ENCODE results near the gene SGCD.

Gene SGCD

DNA sequence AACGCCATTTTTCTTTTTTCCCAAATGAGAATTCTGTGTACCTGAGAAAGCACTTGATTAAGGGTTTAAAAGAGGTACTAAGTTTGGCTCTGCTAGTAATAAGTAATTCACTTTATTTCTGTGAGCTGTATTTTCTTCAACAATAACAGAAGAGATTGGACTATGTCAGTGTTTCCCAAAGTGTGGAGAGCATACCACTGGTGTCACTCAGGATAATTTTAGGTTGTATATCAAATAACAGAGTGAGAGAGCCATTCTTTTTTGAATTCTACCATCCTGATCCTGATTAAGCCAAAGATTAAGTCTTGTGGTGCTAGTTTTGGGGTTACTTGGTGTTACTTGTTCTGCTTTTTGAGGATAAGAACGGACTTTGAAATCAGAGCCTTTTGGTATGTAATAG, 380.8 kb downstream of the SGCD start:
- Histone ChIP-seq H3K36me3 (no peaks in the 10 kb centered on the region), H3K9me3 (no peaks in the 10 kb centered on the region), H3K4me1 (ENCODE audit: control insufficient read depth in 1 of 2, insufficient read depth in 1 of 2, low read depth in 1 of 2, low read length in 1 of 2) (no peaks in the 10 kb centered on the region), H3K4me3 (ENCODE audit: low read depth in 1 of 2, low read length in 1 of 2) (no peak overlapping the region), H3K27me3 (no peaks in the 10 kb centered on the region), H3K27ac (no peak overlapping the region)
- TF ChIP-seq, protein P1, sequence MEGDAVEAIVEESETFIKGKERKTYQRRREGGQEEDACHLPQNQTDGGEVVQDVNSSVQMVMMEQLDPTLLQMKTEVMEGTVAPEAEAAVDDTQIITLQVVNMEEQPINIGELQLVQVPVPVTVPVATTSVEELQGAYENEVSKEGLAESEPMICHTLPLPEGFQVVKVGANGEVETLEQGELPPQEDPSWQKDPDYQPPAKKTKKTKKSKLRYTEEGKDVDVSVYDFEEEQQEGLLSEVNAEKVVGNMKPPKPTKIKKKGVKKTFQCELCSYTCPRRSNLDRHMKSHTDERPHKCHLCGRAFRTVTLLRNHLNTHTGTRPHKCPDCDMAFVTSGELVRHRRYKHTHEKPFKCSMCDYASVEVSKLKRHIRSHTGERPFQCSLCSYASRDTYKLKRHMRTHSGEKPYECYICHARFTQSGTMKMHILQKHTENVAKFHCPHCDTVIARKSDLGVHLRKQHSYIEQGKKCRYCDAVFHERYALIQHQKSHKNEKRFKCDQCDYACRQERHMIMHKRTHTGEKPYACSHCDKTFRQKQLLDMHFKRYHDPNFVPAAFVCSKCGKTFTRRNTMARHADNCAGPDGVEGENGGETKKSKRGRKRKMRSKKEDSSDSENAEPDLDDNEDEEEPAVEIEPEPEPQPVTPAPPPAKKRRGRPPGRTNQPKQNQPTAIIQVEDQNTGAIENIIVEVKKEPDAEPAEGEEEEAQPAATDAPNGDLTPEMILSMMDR (IDR thresholded peaks at IDR 0.05) = no peak

DNA sequence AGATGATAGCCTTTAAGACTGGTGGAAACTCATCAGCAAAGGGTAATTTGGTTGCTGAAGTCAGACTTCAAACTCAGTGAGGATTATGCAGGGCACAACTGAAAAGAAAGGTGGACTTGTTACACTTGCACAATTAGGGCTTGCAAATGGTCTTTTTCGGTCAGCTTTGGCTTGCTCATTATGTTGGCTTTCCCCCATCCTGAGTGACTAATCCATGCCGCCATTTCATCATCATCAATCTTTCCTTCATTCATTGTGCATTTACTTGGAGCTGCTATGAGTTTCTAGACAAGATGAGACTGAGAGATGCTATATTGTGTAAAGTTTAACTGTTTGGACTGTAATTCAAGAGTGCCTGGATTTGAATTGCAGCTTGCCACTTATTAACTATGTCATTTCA, 388.3 kb downstream of the SGCD start:
- Histone ChIP-seq H3K36me3 (no peaks in the 10 kb centered on the region), H3K27ac (no peak overlapping the region), H3K9me3 (no peaks in the 10 kb centered on the region), H3K4me1 (ENCODE audit: control insufficient read depth in 1 of 2, insufficient read depth in 1 of 2, low read depth in 1 of 2, low read length in 1 of 2) (no peaks in the 10 kb centered on the region), H3K4me3 (ENCODE audit: low read depth in 1 of 2, low read length in 1 of 2) (no peak overlapping the region), H3K27me3 (no peaks in the 10 kb centered on the region)
- TF ChIP-seq, protein P1 (IDR thresholded peaks at IDR 0.05) = no peak

DNA sequence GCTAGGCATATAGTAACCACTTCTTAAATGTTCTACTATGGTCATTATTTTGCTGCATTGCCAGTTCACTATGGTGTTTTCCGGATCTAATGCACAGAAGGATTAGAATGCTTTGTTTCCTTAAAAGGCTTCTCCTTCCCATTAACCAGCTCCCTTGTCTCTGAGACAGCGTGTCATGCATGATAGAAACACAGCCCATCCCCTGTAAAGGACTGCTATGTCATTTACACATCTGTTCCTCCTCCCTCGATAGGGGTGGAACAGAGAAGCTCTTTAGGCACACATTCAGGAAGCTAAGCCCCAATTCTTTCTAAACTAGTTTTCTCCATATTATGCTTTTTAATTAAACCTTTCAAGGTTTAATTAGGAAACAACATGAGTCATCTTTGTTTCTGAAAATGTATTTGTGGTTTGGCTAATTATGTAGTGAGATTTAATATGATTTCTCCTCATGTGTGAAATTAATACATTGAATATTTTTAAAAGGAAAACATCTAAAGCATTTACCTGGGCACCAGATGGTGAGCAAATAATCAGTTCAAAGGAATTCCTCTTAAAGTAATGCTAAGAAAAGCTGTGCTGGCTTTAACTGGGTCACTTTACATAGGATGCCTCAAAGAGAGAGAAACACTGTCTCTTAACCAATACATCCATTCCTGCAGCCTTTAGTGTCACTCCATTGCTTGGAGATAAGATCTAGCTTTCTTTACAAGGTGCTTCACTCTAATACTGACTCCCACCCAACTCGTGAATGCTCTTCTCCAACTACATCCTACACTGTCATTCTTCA, 389.8 kb downstream of the SGCD start:
- H3K4me1 ChIP-seq (ENCODE audit: control insufficient read depth in 1 of 2, insufficient read depth in 1 of 2, low read depth in 1 of 2, low read length in 1 of 2) = no peaks in the 10 kb centered on the region
- no peak overlapping the region for H3K4me3 ChIP-seq (ENCODE audit: low read depth in 1 of 2, low read length in 1 of 2)
- no peaks in the 10 kb centered on the region for H3K27me3 ChIP-seq
- H3K36me3 ChIP-seq = no peaks in the 10 kb centered on the region
- TF ChIP-seq, protein P1 (IDR thresholded peaks at IDR 0.05) = no peak
- no peak overlapping the region for H3K27ac ChIP-seq
- H3K9me3 ChIP-seq = no peaks in the 10 kb centered on the region

DNA sequence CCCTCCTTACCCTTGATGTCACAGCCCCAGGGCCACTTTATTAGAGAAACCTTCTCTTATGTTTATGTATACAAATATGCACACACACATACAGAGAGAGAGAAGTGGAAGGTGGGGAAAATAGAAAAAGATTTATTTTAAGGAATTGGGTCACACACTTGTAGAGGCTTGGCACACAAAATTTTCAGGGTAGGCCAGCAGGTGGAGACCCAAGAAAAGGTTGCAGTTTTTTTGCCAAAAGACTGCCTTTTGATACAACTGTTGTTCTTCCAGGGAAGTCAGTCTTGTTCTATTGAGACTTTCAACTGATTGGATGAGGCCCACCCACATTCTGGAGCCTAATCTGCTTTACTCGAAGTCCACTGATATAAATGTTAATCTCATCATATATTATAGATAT, 392.0 kb downstream of the SGCD start:
- H3K27me3 ChIP-seq = no peaks in the 10 kb centered on the region
- H3K4me1 ChIP-seq (ENCODE audit: control insufficient read depth in 1 of 2, insufficient read depth in 1 of 2, low read depth in 1 of 2, low read length in 1 of 2) = no peaks in the 10 kb centered on the region
- no peak overlapping the region for H3K4me3 ChIP-seq (ENCODE audit: low read depth in 1 of 2, low read length in 1 of 2)
- H3K27ac ChIP-seq = no peak overlapping the region
- H3K36me3 ChIP-seq = no peaks in the 10 kb centered on the region
- TF ChIP-seq, protein P1 (IDR thresholded peaks at IDR 0.05) = no peak
- no peaks in the 10 kb centered on the region for H3K9me3 ChIP-seq

DNA sequence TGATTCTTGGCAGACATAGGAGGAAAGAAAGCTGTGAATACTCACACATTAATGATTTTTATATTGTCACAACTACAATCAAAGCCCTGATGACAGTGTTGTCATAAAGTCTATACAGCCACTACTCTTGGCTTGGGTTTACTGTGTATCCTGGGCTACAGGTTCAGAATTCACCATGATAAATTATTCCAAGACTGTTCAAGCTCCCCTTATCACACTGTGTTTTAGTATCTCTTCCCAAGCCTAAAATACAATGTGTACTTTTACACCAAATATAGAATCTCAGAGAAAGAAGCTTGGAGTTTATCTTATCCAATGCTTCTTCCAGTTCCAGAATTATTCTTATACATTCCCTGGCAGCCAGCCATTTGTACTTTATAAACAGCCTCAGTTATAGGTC, 395.4 kb downstream of the SGCD start:
- no peaks in the 10 kb centered on the region for H3K9me3 ChIP-seq
- H3K27ac ChIP-seq = no peak overlapping the region
- TF ChIP-seq, protein P1 (IDR thresholded peaks at IDR 0.05) = no peak
- no peak overlapping the region for H3K4me3 ChIP-seq (ENCODE audit: low read depth in 1 of 2, low read length in 1 of 2)
- no peaks in the 10 kb centered on the region for H3K36me3 ChIP-seq
- no peaks in the 10 kb centered on the region for H3K4me1 ChIP-seq (ENCODE audit: control insufficient read depth in 1 of 2, insufficient read depth in 1 of 2, low read depth in 1 of 2, low read length in 1 of 2)
- H3K27me3 ChIP-seq = no peaks in the 10 kb centered on the region

Measured in neutrophil (primary cell).